NCI-H526 treated with DMSO at 0.1 percent for 48 hours (cell line): ENCODE results near the gene SUSD5.
"Not testable (repeated sequence)": the region's sequence is repeated elsewhere in the genome, so short reads cannot be mapped to it uniquely, and the experiment has no call there.

Source experiments
- DNase-seq: peaks from one replicate; lab custom pipeline; 2025; lab: John Stamatoyannopoulos, UW

Gene SUSD5

DNA sequence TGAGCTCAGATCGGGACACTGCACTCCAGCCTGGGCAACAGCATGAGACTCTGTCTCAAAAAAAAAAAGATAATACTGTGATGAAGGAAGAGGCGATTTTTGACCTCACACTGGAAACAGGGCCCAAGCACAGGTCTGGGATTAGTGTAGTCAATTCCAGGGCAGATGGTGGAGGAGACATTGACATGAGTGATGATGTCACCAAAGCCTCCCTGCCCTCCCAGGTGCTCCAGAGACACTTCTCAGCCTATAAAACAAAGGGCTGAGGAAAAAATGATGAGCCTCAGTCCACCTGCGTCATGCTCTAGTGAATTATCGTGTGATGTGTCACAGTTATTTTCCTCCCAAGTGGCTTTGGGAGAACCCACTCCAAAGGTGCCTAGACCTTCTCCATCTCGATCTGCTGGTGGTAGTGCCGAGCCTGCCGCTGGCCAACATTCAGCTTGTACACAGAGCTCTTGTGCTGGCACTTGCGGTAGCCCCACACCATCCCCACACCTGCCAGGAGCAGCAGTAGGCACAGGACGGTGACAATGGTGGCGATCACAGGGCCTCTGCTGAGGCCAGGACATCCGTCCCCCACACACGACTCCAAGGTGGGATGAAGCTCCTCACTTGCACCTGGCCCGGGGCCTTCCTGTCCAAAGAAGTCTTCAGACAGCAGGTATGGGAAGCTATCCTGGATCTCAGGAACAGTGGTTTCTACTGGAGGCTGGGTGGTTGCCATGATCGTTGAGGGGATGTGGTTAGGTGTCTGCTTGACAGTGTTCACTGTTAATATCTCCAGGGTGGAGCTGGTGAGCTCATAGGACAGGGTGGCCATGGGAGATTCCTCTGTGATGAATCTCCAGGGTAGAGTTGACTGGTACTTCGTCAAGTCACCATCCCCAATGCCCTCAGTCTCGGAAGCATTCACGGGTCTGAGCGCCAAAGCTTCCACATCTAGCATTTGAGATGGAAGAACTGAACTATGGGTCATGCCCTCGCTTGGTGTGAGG is 65.9 kb downstream of the SUSD5 start:
- no peak for DNase-seq

DNA sequence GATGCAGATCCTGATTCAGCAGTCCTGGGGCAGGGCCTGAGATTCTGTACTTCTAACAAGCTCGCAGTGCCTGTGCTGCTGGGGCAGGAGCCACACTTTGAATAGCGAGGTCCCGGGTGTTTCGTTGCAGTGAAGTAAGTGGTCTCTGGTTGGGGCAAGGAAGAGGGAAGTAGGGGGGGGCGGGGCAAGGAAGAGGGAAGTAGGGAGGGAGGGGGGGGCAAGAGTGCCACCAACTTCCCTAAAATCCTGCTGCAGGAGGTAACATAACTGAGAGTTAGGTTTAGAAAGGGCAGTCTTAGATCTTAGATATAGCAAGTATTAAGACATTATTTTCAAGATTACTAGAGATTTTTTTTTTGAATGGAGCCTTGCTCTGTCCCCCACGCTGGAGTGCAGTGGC is 69.3 kb downstream of the SUSD5 start:
- DNase-seq, result no peak

DNA sequence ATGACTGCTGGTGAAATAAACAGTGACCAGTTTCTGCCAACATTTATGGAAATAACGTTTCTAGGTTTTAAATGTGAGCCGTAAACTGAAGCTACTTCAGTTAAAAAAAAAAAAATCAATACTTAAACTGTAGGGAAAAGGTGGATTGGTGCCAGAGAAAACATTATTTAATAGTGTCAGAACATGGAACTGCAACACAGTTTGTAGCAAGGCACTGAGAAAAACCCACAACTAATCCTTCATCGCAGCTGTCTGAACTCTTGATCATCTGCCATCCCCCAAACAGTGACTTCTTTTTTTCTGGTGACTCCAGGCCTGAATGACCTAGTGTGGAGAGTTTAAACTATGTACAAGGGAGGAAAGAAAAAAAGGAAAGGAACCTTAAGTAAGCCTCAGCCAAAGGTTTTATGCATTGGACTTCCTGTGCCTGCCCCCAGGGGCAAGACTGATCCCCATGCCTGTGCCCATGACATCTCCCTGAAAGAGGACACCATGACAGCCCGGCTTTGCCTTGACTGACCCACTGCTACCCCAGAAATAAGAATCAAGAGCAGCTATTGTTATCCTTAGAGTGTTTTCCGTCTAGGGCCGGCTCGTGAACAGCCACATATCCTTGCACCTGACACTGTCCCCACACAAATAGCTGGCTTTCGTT is 71.7 kb downstream of the SUSD5 start:
- DNase-seq, result no peak

DNA sequence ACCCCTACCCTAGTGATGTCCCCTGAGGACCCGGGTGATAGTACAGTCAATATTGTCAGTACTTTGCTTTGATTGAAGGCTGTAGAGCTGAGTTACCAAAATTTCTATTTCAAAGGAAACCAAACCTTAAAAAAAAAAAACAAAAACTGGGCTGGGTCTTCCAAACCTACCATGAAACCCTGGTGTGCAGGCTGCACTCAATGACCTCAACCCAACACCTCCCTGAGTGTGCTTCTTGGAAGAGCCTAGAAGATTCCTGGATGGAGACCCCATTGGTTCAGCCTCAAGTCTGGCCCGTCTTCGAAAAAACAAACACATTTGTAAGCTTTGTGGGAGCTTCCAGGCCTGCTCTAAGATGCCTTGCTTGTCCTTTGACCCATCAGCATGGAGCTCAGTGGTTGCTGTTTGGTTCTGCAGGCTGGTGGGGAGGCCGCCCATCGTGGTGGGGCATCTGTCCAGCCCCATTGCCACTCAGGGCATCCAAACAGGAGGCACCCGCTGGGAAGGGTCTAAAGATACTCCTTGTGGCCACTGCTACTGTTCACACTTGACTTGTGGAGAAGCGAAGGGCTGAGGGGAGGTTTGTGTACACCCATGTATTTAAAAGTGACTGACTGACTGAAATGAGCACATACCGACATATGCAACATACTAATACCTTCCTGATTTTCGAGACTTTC is 72.6 kb downstream of the SUSD5 start:
- DNase-seq, result no peak

DNA sequence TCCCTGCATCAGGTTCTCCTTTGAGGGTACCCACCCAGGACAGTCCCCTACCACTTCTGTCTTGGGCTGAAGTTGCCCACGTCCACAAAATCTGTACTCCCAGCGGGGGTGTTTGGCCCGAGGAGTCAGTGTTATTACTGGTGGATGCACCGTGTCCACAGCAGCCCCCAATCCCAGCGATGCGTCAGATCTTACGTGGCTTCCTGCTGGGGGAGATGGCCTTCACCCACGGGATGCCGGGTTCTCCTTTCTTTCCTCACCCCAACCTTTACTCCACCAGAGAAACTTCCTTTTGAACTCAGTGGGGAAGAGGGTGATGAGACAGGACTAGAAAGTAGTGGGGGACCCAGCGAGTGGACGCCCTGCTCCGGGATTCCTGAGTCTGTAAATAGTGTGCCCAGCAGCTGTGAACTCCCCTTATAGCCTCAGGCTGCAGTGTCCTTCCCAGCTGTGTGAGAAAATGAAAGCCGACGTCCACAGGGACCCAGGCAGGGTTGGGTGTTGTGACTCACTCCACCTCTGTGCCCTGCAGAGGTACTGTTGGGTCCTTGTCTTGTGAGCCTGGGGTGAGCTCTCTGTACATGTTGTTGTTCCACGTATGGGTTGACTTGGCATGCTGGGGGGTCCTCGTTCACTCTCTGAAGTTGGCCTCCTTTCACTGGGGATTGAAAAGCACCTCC is 73.2 kb downstream of the SUSD5 start:
- no peak for DNase-seq

DNA sequence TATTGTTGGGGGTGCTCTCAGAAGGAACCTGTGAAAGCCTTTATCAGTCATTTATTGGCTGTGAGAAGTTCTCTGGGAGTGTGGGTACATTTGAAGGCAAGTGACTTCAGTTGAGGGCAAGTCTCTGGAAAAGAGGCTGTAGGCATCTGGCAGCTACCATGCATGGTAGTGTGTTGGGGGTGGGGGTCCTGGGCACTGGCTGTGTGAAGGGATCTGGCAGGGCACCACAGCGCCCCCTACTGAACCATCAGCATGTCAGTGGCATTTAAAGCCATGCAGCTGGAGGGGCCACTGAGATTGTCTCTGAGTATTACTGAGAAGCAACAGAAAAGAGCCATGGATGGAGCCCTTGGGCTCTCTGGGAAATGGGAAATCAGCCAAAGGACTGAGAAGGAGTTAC is 74.2 kb downstream of the SUSD5 start:
- no peak for DNase-seq

DNA sequence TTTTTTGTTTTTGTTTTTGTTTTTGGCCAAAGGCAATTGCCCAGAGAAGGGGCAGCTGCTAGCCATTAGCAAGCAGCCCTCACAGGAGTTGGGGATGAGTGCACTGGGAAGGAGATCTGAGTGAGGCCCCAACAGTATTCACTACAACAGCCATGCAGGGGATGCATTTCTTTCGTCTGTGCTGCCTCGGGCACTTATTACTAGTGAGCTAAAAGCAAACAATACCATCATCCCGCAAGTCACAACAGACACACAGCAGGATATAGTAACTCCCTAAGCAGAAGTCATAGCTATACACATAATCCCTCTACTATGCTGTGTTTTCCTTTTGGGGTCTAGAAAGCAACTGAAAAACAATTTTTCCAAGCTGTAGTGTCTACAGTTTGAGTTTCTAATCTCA is 77.6 kb downstream of the SUSD5 start:
- DNase-seq, result no peak

DNA sequence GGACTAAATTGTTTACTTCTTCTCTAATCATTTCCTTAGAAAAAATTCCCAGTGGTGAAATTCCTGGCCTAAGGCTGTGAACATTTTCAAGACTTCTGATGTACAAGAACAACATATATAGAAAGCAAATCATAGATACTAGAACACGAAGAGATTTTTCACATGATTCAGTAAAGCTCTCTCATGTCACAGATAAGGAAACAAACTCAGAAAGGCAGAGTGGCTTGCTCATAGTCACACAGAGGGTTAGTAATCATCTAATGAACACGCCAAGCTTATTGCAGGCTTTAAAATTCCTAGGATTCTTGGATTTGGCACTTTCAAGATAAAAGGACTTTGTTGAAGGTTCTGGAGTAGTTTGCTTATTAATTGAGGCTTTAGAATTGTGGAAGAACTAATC is 78.6 kb downstream of the SUSD5 start:
- no peak for DNase-seq

DNA sequence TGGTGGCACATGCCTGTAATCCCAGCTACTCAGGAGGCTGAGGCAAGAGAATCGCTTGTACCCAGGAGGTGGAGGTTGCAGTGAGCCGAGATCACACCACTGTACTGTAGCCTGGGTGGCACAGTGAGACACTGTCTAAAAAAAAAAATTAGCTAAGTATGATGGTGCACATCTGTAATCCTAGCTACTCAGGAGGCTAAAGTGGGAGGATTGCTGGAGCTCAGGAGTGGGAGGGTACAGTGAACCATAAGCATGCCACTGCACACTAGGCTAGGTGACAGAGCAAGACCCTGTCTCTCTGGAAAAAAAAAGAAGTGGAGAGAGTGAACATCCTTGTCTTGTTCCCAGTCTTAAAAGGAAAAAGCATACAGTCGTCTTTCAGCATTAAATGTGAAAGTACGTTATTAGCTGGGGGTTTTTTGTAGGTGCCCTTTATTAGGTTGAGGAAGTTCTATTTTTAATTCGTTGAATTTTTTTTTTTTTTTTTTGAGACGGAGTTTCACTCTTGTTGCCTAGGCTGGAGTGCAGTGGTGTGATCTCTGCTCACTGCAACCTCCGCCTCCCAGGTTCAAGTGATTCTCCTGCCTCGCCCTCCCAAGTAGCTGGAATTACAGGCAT is 79.5 kb downstream of the SUSD5 start:
- not testable (repeated sequence) for DNase-seq

DNA sequence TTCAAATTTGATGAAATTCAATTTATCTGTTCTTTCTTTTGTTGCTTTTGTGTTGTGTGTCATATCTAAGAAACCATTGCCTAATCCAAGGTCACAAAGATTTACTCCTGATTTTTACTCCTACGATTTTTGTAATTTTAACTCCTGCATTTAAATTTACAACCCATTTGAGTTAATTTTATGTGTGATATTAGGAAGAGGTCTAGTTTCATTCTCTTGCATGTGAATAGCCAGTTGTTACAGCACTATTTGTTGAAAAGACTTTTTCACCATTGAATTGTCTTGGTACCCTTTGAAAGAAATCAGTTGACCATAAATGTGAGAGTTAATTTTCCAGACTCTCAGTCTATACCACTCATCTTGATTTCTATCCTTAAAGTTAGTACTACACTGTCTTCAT is 80.9 kb downstream of the SUSD5 start:
- DNase-seq, result no peak

DNA sequence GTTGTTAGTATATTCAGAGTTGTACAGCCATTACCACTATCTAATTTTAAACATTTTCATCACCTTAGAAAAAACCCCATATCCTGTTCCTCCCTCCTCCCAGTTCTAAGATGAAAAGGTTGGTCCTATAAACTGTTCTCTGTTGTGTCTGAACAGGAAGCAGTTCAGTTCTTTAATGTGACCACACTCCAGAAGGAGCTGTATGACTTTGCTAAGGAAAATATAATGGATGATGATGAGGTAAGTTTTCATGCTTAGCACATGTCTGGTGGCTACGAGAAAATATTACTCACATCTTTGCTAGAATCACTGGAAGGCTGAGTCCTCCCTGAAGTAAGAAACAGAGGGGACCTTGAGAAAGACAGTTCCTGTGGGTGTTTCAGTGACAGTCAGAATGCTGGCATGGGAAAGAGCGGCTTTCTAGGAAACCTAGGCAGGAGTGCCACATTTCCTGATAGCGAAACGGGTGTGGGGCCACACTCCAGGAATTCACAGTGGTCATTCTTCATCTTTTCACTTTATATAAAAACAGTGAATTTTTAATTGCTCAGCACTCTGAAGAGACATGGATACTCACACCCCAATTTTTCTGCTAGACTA is 84.5 kb downstream of the SUSD5 start:
- DNase-seq, result no peak

DNA sequence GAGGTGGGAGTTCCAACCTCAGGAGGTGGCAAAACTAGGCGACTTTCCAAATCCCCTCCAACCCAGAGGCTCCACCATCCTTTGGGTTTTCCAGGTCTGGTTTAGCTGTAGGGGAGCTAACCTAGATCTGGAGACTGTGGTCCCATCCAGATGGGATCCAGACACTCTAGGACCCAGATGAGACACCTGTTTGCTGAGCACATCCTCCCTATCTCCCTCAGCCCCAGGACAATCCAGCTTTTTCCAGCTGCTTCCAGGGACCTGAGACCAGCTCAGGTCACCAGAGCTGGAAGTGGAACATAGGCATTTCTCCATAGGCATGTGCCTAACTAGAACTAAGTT is 86.6 kb downstream of the SUSD5 start:
- no peak for DNase-seq

DNA sequence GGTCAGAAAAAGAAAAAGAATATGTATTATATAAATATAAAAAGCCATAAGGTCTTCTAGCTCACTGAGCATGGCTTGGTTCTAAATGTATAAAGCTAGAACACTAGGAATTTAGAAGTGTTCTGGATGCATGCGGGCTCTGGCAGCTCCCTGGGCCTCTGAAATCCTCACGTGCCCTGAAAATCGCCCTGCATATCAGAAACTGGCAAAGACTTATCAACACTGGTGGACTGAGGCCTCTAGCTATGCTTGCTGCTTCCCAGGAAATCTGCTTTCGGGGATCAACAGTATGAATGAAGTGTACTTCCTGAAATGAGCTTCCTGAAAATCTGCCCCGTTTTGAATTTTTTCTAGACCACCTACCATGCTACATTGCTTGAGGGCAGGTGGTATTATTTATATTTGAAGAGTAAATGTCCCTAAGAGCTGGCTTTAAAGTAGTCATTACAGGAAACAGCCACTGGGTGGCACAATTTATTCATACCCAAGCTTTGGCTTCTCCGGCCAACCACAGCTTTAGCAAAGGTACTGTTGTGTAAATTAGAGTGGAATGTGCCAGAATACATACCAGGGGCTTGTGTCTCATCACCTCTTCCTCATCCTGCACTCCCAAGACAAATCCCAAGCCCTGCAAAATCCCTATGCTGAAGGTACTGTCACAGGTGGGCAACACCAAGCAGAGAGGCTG is 87.1 kb downstream of the SUSD5 start:
- peak; percentile 57 for DNase-seq

DNA sequence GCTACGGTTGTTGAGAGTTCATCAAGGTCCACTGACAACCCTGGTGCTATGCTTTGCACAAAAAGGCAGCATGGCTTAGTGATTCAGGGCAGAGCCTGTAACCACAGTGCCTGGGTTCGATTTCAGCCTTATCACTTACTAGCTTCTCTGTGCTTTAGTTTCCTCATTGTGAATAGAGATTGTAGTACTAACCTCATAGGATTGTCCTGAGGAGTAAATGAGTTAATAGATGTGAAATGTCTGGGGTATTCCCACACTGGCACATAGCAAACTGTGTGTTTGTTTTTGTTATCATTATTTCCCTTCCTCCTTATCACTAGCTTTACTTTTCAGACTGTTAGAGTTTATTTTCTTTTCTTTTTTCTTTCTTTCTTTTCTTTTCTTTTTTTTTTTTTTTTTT is 88.5 kb downstream of the SUSD5 start:
- DNase-seq, result no peak

DNA sequence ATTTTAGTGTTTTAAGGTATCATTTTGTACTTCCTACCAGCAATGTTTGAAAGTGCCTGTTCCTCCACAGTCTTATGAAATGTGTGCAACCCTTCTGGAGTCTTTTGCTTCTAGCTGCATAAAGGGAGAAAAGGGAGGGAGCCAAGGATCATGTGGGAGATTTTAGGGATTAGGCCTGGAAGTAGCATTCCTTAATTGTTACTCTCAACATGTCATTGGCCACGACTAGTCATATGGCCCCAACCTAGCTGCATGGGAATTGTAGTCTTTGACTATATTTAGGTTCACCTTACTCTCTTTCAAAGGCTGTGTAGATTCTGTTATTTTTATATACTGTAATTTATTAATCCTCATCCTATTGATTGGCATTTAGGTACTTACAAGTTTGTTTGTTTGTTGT is 89.9 kb downstream of the SUSD5 start:
- DNase-seq, result no peak

DNA sequence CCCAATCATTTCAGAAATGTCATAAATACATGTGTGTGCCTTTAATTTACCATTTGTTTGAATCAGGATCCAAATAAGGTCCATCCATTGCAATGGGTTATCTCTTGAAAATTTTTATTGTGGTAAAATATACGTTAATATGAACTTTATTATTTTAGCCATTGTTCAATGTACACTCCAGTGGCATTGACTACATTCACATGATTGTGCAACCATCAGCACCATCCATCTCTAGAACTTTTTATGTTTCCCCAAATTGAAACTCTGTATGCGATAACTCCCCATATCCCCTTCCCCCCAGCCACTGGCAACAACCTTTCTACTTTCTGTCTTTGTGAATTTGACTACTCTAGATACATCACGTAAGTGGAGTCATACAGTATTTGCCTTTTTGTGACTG is 92.8 kb downstream of the SUSD5 start:
- DNase-seq, result no peak

DNA sequence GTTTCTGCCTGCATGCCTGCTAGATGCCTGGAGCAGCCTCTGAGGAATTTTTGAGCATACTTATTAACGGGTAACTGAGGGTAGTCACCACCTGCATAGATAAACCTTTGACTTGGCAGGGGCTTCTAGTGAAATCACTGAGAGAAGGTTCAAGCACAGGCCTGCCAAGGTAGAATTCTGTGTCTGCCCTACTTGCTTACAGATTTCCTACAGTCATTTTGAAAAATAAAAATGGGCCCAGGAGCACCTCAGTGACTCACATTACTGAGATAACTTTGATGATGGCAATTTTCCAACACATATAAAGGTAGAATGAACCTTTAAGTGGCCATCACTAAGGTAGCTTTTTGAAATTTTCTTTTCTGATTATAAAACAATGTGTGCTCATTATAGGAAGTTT is 94.0 kb downstream of the SUSD5 start:
- no peak for DNase-seq

DNA sequence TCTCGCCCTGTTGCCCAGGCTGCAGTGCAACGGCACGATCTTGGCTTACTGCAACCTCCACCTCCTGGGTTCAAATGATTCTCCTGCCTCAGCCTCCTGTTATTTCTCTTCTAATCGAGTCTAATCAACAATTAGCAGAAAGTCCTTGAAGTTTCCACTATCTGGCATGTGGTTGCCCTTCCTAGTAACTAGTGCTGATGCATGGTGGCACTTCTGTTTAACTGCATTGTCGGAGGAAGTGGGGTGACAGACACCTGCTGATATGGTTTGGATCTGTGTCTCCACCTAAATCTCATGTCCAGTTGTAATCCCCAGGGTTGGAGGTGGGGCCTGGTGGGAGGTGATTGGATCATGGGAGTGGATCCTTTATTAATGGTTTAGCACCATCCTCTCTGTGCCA is 95.6 kb downstream of the SUSD5 start:
- DNase-seq, result no peak

DNA sequence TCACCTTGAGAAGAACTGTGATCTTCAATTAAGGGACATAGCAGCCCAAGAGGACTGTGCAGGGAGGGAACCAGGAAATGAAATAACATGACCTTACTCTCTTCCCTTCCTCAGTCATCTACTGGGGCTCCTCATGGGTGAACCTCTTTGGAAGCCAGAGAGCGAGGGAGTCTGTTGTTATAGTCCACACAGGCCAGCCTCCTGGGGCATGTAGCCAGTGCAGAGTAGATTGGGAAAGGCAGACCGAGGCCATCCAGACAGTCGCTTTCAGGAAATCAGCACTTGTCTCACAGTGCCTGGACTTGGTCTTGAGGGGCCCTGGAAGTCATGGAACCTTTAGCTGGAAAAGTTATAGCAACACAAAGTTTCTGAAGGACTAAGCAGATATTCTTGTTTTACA is 98.7 kb downstream of the SUSD5 start:
- no peak for DNase-seq

DNA sequence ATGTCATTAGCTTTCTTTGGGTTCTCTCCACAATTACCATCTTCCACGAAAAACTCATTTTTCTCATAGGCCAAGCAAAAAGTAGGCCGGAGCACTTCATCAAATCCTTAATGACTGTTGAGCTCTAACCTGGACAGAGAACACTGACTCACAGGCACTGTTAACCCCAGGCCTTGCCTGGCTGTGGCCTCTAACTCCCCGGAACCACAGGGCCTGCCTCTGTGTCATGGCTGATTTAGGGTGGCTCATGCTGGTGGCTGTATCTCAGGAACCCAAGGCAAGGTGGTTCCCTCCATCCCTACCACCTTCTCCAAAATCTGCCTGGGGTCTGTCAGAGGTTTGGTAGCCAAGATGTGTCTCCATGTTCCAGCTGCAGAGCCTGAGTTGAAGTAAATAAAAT is 101.1 kb downstream of the SUSD5 start:
- no peak for DNase-seq
